Measurements from ENCODE around the gene NPPB.

NPPB gene

GRCh38 chr1:11887666-11888007, 28.9 kb upstream of the NPPB start:
- no peak for TF ChIP-seq CTCF (conservative IDR thresholded peaks at IDR 0.05; ENCODE audit: low read length)
- no peak for DNase-seq (ENCODE audit: low read depth)
- H3K4me3 ChIP-seq (ENCODE audit: low read length) = no peak overlapping the region

- DNase-seq (ENCODE audit: low read depth) = no peak
- TF ChIP-seq CTCF (conservative IDR thresholded peaks at IDR 0.05; ENCODE audit: low read length) = no peak
- no peak overlapping the region for H3K4me3 ChIP-seq (ENCODE audit: low read length)
These were observed 28.4 kb upstream of the NPPB start for GRCh38 chr1:11886986-11887665.

- H3K4me3 ChIP-seq (ENCODE audit: low read length) = no peak overlapping the region
- no peak for TF ChIP-seq CTCF (conservative IDR thresholded peaks at IDR 0.05; ENCODE audit: low read length)
- no peak for DNase-seq (ENCODE audit: low read depth)
These were observed 27.2 kb upstream of the NPPB start for GRCh38 chr1:11885916-11886315.

GRCh38 chr1:11882814-11883538, 24.2 kb upstream of the NPPB start:
- no peak overlapping the region for H3K4me3 ChIP-seq (ENCODE audit: low read length)
- DNase-seq (ENCODE audit: low read depth) = no peak
- no peak for TF ChIP-seq CTCF (conservative IDR thresholded peaks at IDR 0.05; ENCODE audit: low read length)

- DNase-seq (ENCODE audit: low read depth) = no peak
- TF ChIP-seq CTCF (conservative IDR thresholded peaks at IDR 0.05; ENCODE audit: low read length) = no peak
- H3K4me3 ChIP-seq (ENCODE audit: low read length) = no peak overlapping the region
These were observed 23.1 kb upstream of the NPPB start for GRCh38 chr1:11881749-11882441.

- TF ChIP-seq CTCF (conservative IDR thresholded peaks at IDR 0.05; ENCODE audit: low read length) = no peak
- DNase-seq (ENCODE audit: low read depth) = no peak
- H3K4me3 ChIP-seq (ENCODE audit: low read length) = no peak overlapping the region
These were observed 22.4 kb upstream of the NPPB start for GRCh38 chr1:11880911-11881748.
